GM12892 (cell line): ENCODE measurements around the gene PRRC1.

Experiments
- POLR2A ChIP-seq: IDR thresholded peaks from 2 replicates; pipeline ENCODE4 v1.6.1; 2011; ENCODE audit warnings: low read depth, low read length, control low read depth
- POLR2AphosphoS5 ChIP-seq: IDR thresholded peaks from 2 replicates; pipeline ENCODE4 v1.6.1; 2011; ENCODE audit warnings: low read depth, low read length, control low read depth

DNA sequence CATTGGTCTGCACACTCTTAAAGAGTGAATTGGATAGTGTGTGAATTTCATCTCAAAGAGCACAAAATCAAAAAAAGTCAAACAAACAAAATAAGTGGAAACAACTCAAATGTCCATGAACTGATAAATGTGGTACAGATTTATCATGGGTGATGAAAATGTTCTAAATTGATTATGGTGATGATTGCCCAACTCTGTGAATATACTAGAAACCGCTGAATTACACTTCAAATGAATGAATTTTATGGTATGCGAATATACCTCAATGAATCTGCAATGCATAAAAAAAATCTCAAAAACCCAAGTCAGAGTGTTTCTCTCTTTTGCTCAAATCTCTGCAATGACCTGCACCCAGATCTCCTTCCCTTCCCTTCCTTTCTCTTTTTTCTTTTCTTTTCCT, 64.0 kb downstream of the PRRC1 start:
- TF ChIP-seq POLR2A (no peak), POLR2AphosphoS5 (no peak)
